GM19395 (cell line): ENCODE results near the gene ABHD16A.
"Not testable (repeated sequence)": the region's sequence is repeated elsewhere in the genome, so short reads cannot be mapped to it uniquely, and the experiment has no call there.

Experiments
- ATAC-seq: cut with Tn5 transposase; IDR thresholded peaks from one replicate; pipeline ENCODE4 v1.9.1; 2021; ENCODE audit warnings: mild to moderate bottlenecking, moderate library complexity; ENCODE audit not compliant: unreplicated experiment

Gene ABHD16A

GRCh38 chr6:31715022-31715958 is 12.2 kb upstream of the ABHD16A start, which contains the start of gene LY6G6D:
LY6G6D (plus strand) TSS chr6:31715348; CDS start chr6:31715356, 8 bp downstream.
- ATAC-seq, result no peak

GRCh38 chr6:31713991-31714684 is 11.0 kb upstream of the ABHD16A start:
- no peak for ATAC-seq

DNA sequence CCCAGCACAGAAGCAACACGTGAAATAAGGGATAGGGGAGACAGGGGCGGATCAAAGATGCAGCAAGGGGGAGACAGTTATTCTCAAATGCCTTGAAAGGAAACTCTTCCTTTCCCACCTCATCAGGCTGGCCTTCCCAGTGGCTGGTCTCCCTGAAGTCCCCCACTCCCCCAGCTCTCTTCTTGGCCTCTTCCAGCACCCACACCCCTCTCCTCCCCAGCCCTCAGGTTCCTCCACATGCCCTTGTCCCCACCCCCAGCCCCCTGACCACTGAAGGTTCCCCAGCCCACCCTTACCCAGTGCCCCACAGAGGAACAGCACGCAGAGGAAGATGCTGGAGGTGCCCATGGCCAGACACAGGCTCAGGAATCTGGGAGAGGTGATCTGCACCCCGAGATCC is 10.3 kb upstream of the ABHD16A start:
- ATAC-seq, result no peak

GRCh38 chr6:31712296-31712695 is 9.2 kb upstream of the ABHD16A start:
- no peak for ATAC-seq

GRCh38 chr6:31711233-31711632 is 8.1 kb upstream of the ABHD16A start:
- no peak for ATAC-seq

- no peak for ATAC-seq
Observed at GRCh38 chr6:31710523-31711219, 7.5 kb upstream of the ABHD16A start.

GRCh38 chr6:31709157-31709556 is 6.0 kb upstream of the ABHD16A start:
- ATAC-seq, result not testable (repeated sequence)

DNA sequence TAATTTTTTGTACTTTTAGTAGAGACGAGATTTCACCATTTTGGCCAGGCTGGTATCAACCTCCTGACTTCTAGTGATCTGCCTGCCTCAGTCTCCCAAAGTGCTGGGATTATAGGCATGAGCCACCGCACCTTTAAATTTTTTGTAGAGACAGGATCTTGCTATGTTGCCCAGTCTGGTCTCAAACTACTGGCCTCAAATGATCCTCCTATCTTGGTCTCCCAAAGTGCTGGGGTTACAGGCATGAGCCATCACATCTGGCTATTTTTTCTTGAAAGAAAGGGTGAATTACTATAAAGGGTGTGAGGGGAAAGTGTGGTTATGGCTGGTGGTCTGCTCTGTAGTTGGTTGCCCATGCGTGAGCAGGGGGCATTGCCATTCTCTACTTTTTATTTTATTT is 5.1 kb upstream of the ABHD16A start:
- ATAC-seq, result no peak

GRCh38 chr6:31707701-31708100 is 4.6 kb upstream of the ABHD16A start:
- ATAC-seq, result no peak

- ATAC-seq, result no peak
Observed at GRCh38 chr6:31706599-31706998, 3.5 kb upstream of the ABHD16A start, which contains the start of gene LY6G6F. LY6G6F (plus strand) TSS chr6:31706866; CDS start chr6:31706907, 41 bp downstream.

GRCh38 chr6:31705931-31706330 is 2.8 kb upstream of the ABHD16A start:
- ATAC-seq, result no peak

DNA sequence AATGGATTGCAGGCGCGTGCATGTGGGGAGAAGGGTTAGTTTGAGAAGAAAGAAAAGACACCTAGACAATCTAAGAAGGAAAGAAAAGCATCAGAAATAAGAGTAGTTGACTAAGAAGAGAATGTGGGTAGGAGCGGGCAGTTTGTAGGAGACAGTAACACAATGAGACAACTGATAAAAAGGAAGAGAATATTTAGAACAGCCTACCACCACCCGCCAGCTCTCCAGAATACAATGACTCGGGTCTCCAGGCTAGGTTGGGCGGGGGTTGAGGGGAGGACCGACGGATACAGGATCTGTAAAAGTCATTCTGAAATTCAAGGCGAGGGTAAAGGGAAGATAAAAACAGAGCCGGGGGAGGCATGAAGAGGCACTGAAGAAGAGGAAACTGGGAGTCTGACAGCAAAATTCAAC is 712 bp downstream of the ABHD16A start:
- ATAC-seq, result peak; percentile 8

DNA sequence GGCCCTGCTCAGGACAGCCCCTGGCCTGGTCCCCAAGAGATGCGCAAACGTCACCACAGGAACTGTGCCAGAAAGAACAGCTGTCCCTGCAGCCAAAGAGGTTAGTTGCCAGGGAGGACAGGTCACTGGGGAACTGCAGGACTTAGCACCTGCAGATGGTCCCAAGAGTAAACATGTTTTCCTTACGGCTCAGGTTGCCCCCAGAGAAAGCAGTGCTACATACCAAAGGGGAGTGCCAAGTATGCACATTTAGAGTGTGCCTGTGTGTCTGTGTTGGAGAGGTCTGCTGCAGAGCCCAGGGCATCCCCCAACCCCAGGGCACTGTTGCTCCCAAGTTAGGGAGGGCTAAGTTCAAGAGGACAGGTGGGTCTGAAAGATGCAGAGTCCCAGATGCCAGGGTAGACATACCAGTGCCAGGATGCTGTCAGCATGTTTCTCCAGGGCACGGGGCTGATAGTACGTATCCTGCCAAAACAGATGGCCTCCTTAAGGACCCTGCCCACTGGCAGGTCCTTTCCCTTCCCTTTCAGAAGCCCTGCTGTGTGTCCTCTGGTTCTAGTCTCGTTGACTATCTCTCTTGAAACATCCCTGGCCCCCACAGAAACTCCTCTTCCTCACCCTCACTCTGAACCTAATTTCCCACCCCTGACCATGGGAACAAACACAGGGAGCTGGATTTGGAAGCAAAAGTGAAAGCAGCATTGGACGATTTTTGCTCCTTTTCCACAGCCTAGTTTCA is 1.3 kb downstream of the ABHD16A start:
- no peak for ATAC-seq

DNA sequence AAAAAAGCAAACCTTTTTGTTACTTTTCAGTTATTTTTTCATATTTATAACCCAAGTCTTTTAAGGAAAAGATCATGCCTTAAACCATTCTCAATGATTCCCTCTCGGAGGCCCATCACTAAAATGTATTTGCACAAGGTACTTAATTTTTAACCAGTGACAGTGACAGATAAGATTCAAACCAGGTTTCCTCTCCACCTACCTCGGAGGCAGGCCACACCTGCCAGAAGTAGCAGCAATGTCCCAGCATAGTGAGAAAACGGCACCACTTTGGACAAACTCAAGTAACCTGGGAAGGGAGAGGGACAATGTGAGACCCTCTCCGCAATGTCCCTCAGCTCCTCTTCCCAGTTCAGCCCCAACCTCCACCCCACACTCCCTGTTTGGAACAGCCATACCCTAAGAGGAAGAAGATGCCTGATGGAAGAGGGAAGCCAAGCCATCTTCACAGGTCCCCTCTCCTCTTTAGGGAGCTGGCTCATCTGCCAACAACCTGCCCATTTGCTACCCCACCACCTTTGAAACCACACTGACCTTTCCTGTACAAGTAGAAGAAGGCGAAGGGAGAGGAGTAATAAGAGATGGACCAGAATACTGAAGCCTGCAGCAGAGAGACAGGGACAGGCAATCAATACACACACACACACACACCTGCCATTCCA is 2.3 kb downstream of the ABHD16A start:
- no peak for ATAC-seq

DNA sequence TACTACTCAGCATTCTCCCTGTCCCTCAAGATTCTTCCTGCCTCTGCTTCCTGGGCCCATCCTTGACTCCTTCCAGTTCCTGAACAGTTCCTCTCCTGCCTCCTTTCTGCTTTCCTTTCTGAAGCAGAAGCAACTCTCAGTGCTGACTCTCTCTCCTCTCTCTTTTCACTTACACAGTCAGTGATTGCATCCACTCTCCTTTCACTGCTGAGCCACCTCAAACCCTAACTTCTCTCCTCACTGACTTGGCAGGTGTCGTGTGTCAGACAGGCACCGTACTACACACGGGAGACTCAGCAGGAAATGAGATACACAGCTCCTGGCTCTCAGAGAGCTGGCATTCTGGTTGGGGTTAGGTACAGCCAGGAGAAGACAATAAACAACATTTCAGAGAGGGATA is 5.6 kb downstream of the ABHD16A start:
- ATAC-seq, result no peak

GRCh38 chr6:31693535-31693934 is 9.6 kb downstream of the ABHD16A start:
- no peak for ATAC-seq

- no peak for ATAC-seq
Observed at GRCh38 chr6:31692886-31693285, 10.2 kb downstream of the ABHD16A start.

- ATAC-seq, result no peak
Observed at GRCh38 chr6:31692353-31692752, 10.8 kb downstream of the ABHD16A start.

DNA sequence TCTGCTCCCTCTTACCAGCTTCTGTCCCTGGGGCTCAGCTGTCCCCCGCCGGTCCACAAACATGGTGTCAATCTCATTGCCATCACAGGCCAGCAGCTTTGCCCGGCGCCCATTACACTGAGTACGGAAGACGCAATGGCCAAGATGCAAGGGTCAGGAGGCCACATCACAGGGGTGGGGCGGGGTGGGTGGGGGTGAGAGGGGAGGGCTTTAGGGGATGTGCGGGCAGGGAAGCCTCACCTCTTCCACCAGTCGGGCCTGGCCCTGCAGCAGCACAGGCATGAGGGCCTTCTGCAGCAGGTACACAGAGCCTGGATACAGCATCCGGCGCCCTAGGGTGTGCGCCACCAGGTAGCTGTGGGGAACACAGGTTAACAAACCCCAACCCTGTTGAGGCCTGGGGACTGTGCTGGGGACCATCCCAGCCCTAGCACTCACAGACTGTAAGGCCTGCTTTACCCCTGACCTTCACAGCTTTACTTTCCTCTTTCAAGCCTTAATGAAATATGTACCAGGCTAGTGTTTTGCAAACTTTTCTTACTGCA is 11.5 kb downstream of the ABHD16A start:
- ATAC-seq, result no peak

- ATAC-seq, result no peak
Observed at GRCh38 chr6:31691078-31691463, 12.1 kb downstream of the ABHD16A start.
